ENCODE results near the gene DLGAP4.

DLGAP4 gene

DNA sequence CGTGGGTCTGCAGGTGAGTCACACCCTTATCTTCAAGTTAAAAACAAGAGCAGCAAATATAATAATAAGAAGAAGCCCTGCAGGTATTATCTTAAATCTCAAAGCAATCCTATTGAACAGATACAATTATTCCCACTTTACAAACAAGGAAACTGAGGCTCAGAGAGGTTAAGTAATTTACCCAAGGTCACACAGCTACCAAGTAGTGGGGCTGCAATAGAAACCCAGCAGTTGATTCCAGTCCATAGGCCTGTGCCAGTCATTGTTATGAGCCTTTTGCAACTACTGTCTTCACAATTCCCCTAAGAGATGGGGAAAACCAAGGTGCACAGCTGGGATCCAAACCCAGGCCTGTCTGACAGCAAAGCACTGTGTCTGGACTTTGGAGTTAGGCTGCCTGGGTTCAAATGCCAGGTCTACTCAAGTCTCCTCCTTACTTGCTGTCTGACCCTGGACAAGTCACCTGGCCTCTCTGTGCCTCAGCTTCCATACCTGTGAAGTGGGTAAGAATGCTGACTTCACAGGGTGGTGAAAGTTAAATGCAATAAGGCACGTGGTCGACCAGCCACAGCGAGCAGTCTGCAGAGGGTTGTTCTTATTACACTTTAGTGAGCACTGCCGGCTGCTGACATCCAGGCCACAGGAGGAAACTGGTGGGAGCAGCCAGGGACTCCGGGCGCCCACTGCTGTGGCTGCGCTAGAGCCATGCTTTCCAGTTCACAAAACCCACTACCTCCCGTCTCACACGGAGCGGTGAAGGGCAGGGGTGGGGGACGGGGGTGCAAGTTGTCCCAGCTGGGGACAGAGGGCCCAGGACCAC lies 241.3 kb downstream of the DLGAP4 start:
- Histone ChIP-seq H2AFZ (ENCODE audit: low read length) (no peak overlapping the region), H3K79me2 (ENCODE audit: low read length) (no peaks in the 10 kb centered on the region), H3K4me3 (ENCODE audit: low read length) (no peak overlapping the region), H3K9me2 (replicated peaks; ENCODE audit: insufficient read depth, low read length) (no peaks in the 10 kb centered on the region), H3K4me2 (ENCODE audit: low read depth, low read length) (no peak overlapping the region), H3F3A (ENCODE audit: insufficient read depth, low read length) (no peaks in the 10 kb centered on the region), H3K27ac (ENCODE audit: low read length) (no peak overlapping the region), H3K4me1 (ENCODE audit: low read length) (no peaks in the 10 kb centered on the region), H3K9me3 (replicated peaks; ENCODE audit: insufficient read depth, low read length) (no peaks in the 10 kb centered on the region), H4K20me1 (ENCODE audit: insufficient read depth, low read length) (no peaks in the 10 kb centered on the region), H3K27me3 (replicated peaks; ENCODE audit: insufficient read depth, low read length) (no peaks in the 10 kb centered on the region), H3K36me3 (replicated peaks; ENCODE audit: insufficient read depth, low read length) (no peaks in the 10 kb centered on the region), H3K9ac (ENCODE audit: low read length) (no peak overlapping the region)
- TF ChIP-seq EZH2phosphoT487 (IDR thresholded peaks at IDR 0.05; ENCODE audit: low read length) (no peak), CTCF (IDR thresholded peaks at IDR 0.05; ENCODE audit: low read length) (no peak), EZH2 (optimal IDR thresholded peaks at IDR 0.05; ENCODE audit: low read depth, low read length) (no peak)
- no peak for DNase-seq

- H4K20me1 ChIP-seq (ENCODE audit: insufficient read depth, low read length), result no peaks in the 10 kb centered on the region
- H3K27ac ChIP-seq (ENCODE audit: low read length), result no peak overlapping the region
- no peak overlapping the region for H3K9ac ChIP-seq (ENCODE audit: low read length)
- no peaks in the 10 kb centered on the region for H3K27me3 ChIP-seq (replicated peaks; ENCODE audit: insufficient read depth, low read length)
- no peaks in the 10 kb centered on the region for H3K4me1 ChIP-seq (ENCODE audit: low read length)
- TF ChIP-seq EZH2 (optimal IDR thresholded peaks at IDR 0.05; ENCODE audit: low read depth, low read length) (no peak), CTCF (IDR thresholded peaks at IDR 0.05; ENCODE audit: low read length) (no peak), EZH2phosphoT487 (IDR thresholded peaks at IDR 0.05; ENCODE audit: low read length) (no peak)
- no peak overlapping the region for H3K4me2 ChIP-seq (ENCODE audit: low read depth, low read length)
- no peaks in the 10 kb centered on the region for H3K79me2 ChIP-seq (ENCODE audit: low read length)
- no peak overlapping the region for H2AFZ ChIP-seq (ENCODE audit: low read length)
- no peak overlapping the region for H3K4me3 ChIP-seq (ENCODE audit: low read length)
- DNase-seq, result no peak
- H3K9me3 ChIP-seq (replicated peaks; ENCODE audit: insufficient read depth, low read length), result no peaks in the 10 kb centered on the region
- no peaks in the 10 kb centered on the region for H3K9me2 ChIP-seq (replicated peaks; ENCODE audit: insufficient read depth, low read length)
- H3F3A ChIP-seq (ENCODE audit: insufficient read depth, low read length), result no peaks in the 10 kb centered on the region
- no peaks in the 10 kb centered on the region for H3K36me3 ChIP-seq (replicated peaks; ENCODE audit: insufficient read depth, low read length)
These were observed 241.8 kb downstream of the DLGAP4 start for GRCh38 chr20:36548006-36548315.

GRCh38 chr20:36548704-36549627 lies 242.8 kb downstream of the DLGAP4 start:
- no peaks in the 10 kb centered on the region for H4K20me1 ChIP-seq (ENCODE audit: insufficient read depth, low read length)
- H3K4me3 ChIP-seq (ENCODE audit: low read length), result no peak overlapping the region
- no peak for DNase-seq
- no peak overlapping the region for H2AFZ ChIP-seq (ENCODE audit: low read length)
- no peaks in the 10 kb centered on the region for H3K27me3 ChIP-seq (replicated peaks; ENCODE audit: insufficient read depth, low read length)
- no peak overlapping the region for H3K4me2 ChIP-seq (ENCODE audit: low read depth, low read length)
- no peaks in the 10 kb centered on the region for H3K9me2 ChIP-seq (replicated peaks; ENCODE audit: insufficient read depth, low read length)
- no peaks in the 10 kb centered on the region for H3K9me3 ChIP-seq (replicated peaks; ENCODE audit: insufficient read depth, low read length)
- no peaks in the 10 kb centered on the region for H3F3A ChIP-seq (ENCODE audit: insufficient read depth, low read length)
- no peaks in the 10 kb centered on the region for H3K4me1 ChIP-seq (ENCODE audit: low read length)
- no peaks in the 10 kb centered on the region for H3K36me3 ChIP-seq (replicated peaks; ENCODE audit: insufficient read depth, low read length)
- H3K27ac ChIP-seq (ENCODE audit: low read length), result no peak overlapping the region
- no peak for TF ChIP-seq EZH2 (optimal IDR thresholded peaks at IDR 0.05; ENCODE audit: low read depth, low read length)
- TF ChIP-seq EZH2phosphoT487 (IDR thresholded peaks at IDR 0.05; ENCODE audit: low read length), result no peak
- TF ChIP-seq CTCF (IDR thresholded peaks at IDR 0.05; ENCODE audit: low read length), result no peak
- no peak overlapping the region for H3K9ac ChIP-seq (ENCODE audit: low read length)
- H3K79me2 ChIP-seq (ENCODE audit: low read length), result no peaks in the 10 kb centered on the region
